Stimulated activated CD4-positive, alpha-beta T cell treated with anti-CD3 and anti-CD28 coated beads, Interleukin-15, amount 100 ng/mL, for 1 hour (primary cell): ENCODE measurements around the gene PPP2R3C.
"Not testable (repeated sequence)": the region's sequence is repeated elsewhere in the genome, so short reads cannot be mapped to it uniquely, and the experiment has no call there.

Experiments
- DNase-seq, 2 donors: peaks; one replicate each; pipeline ENCODE4 v3.0.0-alpha.2; 2020; ENCODE audit warnings: low read depth in 1 of 2, low spot score in 1 of 2

PPP2R3C gene

DNA sequence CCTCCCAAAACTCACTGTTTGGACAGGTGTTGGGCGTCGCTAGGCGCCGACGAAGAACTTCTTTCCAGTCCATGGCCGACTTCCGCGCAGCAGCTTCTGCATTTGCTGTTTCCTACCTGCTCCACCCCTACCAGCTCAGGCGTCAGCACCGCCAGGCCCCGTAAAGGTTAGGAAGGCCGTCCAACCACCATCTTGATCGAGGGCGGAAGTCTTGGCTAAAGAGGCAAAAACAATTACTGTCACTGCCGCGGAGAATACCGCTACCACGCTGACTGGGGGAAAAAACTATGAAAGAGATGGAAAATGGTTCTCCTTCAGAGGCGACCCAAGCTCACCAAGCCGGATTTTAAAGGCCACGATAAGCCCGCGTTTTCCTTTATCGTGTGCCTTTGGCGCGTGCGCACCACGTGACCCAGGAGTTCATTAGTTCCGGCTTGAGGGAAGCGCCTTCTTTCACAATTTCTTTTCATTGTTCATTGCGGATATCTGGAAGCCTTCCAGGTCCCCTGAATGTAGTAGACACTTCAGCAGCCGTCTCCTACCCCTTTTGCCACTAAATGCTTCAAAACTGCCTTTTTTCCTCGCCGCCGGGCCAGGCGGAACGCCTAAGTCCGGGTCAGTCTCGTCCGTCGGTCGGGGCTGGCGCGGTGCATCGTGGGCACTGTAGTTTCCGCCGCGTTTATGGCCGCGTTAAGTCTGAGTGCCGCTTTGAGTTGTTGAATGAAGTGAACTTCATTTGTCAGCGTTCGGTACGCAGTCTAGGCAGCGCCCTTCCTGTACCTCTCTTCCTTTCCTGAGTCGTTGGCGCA, at the start of gene PPP2R3C, which contains the start of gene PRORP:
PPP2R3C (minus strand) TSS at position 104 of the 809 bp plus-strand sequence; CDS start at position 73, 31 bp downstream.
PRORP (plus strand) TSS at position 666 of the 809 bp plus-strand sequence. CDS start 694 bp downstream, outside the sequence.
- peak; percentile 71 to 76 for DNase-seq

DNA sequence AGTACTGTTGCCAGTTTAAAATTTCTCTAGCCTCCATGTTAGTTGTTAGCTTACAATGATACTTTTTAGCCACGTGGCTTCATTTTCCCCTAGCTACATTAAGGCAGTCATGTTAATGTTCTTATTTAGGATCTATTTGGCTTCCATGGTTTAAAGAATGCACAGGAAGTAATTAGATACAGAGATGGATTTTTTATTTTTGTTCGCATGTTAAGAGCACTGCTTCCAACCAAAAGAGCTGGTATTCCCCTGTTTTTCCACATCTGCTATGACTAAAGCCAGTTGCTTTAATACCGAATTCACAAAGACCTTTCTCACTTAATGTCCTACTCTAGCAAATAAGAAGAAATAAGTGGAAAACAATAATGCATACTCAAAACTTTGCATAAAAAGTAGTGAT, 45.7 kb upstream of the PPP2R3C start:
- DNase-seq, result no peak

DNA sequence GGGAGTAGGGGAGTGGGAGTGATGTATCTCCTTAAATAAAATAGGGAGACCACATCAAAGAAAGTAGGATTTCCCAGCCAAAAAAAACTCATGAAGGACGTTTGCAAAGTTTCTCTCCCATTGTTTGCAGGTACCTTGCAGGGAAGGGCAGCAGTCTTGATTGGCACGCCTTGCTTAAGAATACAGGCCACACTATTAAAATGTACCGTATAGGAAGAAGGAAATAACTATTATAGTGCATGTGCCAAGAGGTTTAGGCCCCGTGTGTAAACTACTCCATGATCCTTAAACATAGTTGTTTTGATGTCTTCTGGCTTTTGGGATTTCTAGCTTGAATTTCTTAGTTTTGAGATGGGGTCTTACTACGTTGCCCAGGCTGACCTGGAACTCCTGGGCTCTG, 43.1 kb upstream of the PPP2R3C start:
- DNase-seq, result no peak

DNA sequence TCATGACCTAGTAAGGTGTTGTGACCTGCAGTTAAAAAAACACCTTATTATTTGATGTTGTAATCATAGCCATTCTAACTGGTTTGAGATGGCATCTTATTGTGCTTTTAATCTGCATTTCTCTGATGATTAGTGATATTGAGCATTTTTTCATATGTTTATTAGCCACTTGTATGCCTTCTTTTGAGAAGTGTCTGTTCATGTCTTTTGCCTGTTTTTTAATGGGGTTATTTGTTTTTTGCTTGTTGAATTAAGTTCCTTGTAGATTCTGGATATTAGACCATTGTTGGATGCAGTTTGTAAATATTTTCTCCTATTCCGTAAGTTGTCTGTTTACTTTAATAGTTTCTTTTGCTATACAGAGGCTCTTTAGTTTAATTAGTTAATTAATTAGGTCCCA, 41.6 kb upstream of the PPP2R3C start:
- DNase-seq, result no peak

DNA sequence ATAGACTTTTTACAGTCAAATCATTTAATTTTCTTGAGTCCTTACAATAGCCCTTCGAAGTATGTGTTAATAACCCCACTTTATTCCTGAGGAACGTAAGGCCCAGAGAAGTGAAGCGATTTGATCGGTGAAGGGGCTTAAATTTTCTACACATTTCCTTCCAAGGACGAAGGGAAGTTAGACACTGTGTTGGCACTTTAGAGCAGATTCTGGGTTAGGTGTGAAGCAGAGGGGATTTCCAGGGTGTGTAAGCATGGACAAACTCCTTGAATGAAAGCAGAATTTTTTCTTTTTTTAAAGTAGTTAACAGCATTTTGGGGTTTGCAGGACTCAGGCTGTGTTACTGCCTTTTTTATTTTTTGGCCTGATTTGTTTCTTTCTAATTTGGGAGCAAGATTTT, 39.4 kb upstream of the PPP2R3C start:
- no peak for DNase-seq

DNA sequence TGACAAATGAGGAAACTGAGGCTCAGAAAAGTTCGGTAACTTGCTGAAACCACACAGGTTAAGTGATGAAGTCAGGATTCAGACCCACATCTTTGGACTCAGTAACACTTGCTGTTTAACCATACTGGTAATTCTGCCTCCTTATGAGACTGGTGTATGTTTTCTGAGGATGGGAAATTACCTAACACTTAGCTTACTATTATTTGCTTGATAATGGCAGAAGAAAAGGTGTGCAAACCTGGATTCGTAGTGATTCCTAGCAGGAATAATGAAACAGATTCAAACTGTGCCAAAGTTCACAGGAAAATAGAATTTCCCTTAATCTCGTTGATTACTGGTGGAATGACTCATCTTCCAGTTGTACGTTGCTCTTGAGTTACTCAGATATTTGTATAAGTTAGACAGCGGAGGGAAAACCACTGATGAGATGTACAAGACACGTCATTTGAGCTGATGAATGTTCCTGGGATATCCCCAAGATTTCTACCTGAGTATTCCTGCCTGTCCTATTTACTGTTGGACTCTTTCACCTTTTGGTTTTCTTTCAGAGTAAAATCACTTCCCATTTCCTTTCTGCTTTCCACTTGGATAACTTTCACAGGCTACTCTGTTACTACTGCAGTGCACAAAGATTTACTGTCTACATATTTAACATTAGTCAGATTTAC, 38.1 kb upstream of the PPP2R3C start:
- DNase-seq, result no peak

DNA sequence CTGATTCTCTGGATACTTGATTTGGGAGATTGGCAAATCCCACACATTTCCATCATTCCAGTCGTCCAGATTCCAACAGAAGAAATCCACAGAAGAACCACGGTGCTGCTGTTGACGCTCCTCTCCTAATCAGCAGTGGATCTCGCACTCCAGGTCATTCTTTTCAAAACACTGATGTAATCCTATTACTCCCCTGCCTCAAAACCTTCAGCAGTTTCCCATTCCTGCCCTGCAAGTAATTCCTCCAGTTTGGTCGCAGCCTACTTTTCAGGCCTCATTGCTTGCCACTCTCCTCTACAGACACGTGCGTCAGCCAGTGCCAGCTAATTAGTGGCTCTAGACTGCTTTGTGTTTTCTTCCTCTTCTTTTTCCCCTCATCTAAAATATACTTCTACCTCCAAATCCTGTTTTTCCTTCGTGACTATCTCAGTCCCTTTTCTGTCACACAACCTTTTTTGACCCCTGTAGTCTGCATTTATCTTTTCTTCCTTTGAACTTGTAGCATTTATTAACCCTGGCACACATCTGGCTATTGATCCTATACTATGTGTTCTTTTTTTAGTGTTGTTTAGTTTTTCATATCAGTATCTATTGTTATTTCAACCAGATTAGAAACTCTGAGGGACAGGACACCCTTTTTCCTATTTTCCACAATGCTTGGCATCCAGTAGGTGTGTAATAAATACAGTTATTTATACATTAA, 37.3 kb upstream of the PPP2R3C start:
- no peak for DNase-seq

DNA sequence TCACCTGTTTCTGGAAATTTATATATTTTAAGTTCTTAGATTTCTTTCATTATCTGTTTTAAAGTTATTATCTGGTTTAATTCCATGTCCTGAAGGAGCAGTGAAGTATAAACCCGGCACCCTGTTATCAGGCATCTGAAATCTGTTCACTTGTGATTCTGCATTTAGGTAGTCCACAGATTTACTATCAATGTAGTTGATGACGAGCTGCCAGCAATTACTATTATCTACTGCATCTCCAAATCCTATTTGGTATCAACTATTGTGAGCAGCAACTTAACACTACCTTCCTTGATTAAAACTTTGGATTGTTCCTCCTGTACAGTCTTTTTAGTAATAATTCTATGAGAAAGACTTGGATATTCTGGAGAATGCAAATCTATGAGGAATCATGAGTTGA, 36.7 kb upstream of the PPP2R3C start:
- no peak for DNase-seq

DNA sequence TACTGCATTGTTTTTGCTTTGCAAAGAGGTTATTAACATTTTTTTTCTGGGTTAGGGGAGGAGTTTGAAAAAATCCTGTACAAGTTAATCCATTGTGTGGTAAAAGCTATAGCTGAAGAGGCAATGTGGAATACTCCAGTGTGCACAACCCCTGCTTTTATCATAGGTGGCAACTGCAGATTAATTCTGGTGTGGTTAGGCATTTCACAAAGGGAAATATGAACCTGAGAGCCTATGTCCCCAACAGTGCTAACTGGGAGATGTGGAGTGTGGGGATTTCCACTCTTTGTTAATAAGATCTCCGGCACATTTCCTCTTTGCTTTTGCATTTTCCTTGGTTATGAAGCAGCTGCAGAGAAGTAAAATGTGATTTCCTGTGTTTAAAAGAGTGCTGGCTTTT, 34.2 kb upstream of the PPP2R3C start:
- DNase-seq, result no peak

DNA sequence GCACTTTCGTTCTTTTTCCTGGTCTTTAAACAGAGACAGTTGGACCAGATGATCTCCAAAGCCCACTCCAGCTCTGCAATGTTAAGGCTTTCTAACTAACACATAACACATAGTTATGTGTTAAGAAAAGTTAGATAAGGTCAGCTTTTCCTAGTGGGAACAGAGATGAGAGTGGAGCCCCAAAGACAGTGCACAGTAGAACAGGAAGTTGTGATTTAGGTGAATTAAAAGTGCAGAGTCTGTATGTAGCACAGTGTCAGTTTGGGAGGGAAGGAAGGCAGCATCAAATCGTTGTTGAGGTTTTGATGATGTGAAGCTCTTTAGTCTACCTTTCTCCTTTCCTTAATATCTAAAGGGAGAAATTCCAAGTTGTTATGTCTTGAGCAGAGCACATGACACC, 32.2 kb upstream of the PPP2R3C start:
- DNase-seq, result no peak

DNA sequence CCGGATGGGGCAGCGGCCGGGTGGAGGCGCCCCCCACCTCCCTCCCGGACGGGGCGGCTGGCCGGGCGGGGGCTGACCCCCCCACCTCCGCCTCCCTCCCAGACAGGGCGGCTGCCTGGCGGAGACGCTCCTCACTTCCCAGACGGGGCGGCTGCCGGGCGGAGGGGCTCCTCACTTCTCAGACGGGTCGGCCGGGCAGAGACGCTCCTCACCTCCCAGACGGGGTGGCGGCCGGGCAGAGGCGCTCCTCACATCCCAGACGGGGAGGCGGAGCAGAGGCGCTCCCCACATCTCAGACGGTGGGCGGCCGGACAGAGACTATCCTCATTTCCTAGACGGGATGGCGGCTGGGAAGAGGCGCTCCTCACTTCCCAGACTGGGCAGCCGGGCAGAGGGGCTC, 30.7 kb upstream of the PPP2R3C start:
- not testable (repeated sequence) for DNase-seq

DNA sequence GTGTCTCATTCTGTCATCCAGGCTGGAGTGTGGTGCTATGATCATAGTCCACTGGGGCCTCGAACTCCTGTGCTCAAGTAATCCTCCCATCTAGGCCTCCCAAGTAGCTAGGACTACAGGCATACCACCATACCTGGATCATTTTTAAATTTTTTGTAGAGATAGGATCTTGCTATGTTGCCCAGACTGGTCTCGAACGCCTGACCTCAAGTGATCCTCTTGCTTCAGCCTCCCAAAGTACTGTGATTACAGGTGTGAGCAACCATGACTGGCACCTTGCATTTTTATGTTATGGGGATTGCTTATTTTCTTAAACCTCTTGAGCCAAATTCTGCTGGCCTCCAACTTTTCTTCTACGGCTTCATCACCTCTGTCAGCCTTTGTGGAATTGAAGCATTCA, 27.4 kb upstream of the PPP2R3C start:
- DNase-seq, result no peak

DNA sequence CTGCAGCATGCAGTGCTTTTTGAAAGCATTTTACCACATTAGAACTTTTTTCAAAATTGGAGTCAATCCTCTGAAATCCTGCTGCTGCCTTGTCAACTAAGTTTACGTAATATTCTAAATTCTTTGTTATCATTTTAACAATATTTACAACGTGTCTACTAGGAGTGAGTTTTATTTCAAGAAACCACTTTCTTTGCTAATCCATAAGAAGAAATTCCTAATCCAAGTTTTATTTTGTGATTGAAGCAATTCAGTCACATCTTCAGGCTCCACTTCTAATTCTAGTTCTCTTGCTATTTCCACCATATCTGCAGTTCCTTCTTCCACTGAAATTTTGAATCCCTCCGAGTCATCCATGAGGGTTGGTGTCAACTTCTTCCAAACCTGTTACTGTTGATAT, 25.9 kb upstream of the PPP2R3C start:
- no peak for DNase-seq

DNA sequence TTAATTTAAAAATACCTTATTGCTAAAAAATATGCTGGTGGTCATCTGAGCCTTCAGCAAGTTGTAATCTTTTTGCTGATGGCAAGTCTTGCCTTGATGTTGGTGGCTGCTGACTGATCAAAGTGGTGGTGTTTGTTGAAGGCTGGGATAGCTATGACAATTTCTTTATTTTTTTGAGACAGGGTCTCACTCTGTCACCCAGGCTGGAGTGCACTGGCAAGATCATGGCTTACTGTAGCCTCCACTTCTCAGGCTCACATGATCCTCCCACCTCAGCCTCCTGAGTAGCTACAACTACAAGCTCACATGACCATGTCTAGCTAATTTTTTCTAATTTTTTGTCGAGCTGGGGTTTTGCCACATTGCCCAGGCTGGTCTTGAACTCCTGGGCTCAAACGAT, 25.4 kb upstream of the PPP2R3C start:
- DNase-seq, result no peak

DNA sequence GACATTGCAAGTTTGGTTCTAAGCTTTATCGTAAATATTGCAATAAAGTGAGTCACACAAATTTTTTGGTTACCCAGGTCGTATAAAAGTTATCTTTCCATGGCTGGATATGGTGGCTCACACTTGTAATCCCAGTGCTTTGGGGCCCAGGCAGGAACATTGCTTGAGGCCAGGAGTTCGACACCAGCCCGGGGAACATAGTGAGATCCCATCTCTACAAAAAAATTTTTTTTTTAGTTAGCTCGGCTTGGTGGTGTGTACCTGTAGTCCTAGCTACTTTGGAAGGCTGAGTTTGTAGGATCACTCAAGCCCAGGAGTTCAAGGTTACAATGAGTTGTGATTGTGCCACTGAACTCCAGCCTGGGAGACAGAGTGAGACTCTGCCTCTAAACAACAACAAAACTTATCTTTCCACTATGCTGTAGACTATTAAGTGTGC, 24.9 kb upstream of the PPP2R3C start:
- DNase-seq, result no peak

DNA sequence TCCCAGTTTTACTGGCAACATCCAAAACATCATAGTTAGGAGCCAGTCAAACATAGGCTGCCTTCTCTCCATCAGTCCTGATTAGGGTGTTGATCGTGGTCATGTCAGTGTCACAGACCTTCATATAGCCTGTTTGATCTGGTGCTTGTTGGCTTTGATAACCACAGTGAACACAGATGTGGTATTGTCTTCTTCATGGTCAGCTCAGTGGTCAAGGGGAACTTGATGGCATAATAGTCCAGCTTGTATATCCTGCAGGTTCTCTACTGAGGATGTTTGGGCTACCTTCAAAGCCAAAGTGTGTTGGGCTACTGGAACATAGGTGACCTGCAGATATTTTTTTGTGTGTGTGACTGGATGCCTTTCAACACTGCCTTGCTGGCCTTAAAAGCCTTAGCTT, 22.2 kb upstream of the PPP2R3C start:
- no peak for DNase-seq

DNA sequence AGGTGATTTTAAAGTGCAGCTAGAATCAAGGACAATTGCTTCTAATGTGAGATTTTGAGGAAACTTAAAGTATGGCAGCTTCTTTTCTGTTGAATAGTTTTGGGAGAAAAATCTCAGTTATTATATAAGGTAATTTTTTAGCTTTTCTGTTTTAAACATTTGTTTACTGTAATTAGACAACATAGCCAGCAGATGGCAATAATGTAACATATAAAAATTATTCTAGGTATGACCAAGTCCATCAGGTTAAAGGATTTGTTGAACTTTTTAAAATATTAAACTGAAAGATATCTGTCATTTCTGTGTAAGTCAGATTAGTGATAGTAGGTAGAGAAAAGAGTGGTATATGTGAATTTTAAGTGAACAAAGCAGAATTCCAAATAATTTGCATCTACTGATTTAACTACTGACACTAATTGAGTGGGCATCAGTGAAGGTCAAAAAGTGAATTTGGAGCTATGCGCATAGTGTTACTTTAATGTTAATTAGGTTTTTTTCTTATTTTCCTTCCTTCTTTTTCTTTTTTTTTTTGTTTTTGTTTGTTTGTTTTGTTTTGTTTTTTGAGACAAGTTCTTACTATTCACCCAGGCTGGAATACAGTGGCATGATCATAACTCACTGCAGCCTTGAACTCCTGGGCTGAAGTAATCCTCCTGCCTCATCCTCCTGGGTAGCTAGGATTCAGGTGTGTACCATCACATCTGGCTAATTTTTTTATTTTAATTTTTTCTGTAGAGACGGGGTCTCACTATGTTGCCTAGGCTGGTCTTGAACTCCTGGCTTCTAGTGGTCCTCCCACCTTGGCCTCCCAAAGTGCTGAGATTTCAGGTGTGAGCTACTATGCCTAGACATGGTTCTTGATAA, 19.2 kb upstream of the PPP2R3C start:
- DNase-seq, result no peak

DNA sequence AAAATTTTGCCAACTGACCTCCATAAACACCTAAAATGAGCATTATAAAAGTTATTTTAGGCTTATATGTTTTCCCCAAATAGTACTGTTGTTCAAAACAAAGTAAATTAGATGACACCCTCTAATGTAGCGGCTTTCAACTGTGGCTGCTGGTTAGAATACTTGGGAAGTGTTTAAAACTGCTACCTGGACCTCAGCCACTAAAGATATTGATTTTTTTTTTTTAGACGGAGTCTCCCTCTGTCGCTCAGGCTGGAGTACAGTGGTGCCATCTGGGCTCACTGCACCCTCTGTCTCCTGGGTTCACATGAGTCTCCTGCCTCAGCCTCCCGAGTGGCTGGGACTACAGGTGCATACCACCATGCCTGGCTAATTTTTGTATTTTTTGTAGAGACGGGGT, 16.8 kb upstream of the PPP2R3C start:
- DNase-seq, result no peak

DNA sequence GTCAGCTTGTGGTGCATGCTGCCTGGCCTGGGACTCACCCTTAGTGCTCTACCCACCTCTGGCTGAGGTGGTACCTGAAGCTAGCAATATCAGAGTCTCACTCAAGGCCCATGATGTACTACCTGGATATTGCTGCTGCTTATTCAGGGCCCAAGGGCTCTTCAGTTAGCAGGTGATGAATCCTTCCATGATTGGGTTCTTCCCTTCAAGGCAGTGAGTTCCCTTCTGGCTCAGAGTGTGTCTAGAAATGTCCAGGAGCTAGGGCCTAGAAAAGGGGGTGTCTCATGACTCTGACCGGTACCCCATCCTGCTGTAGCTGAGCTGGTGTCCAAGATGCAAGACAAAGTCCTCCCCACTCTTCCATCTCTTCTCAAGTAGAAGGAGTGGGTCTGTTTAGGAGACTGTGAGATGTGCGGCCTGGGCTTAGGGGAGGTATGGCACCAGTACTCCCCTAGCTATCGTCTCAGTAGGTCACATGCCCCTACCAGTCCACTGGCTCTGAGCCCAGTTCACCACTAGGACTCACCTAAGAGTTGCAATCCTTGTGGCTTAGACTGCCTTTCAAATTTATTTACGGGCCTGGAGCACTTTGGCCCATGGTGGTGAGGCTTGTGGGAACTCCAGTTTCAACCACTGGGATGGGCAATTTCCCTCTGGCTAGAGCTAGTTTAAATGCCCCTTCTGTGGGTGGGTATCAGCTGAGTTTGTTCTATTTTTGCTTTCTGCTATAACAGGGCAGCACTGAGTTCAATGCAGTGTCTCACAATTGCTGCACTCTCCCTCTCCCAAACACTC, 12.7 kb upstream of the PPP2R3C start:
- DNase-seq, result no peak
